ENCODE results near the gene CDH23.

GRCh38 chr10:71688256-71688655 is 291.5 kb downstream of the CDH23 start:
- no peak for TF ChIP-seq CTCF (conservative IDR thresholded peaks at IDR 0.05 in 1 of 2, IDR thresholded peaks at IDR 0.05 in 1 of 2; ENCODE audit: extremely low read depth in 1 of 2, insufficient read depth in 1 of 2, low read depth in 1 of 2, low read length in 2 of 2)
- no peak for TF ChIP-seq EZH2 (IDR thresholded peaks at IDR 0.05; ENCODE audit: borderline replicate concordance, low read length)
